NCI-H2171 (cell line): ENCODE measurements around the gene SRPK3.

Experiments used
- DNase-seq: peaks from one replicate; lab custom pipeline; 2025; lab: John Stamatoyannopoulos, UW

Gene SRPK3

GRCh38 chrX:153771415-153772315, 9.2 kb upstream of the SRPK3 start:
- DNase-seq, result no peak

DNA sequence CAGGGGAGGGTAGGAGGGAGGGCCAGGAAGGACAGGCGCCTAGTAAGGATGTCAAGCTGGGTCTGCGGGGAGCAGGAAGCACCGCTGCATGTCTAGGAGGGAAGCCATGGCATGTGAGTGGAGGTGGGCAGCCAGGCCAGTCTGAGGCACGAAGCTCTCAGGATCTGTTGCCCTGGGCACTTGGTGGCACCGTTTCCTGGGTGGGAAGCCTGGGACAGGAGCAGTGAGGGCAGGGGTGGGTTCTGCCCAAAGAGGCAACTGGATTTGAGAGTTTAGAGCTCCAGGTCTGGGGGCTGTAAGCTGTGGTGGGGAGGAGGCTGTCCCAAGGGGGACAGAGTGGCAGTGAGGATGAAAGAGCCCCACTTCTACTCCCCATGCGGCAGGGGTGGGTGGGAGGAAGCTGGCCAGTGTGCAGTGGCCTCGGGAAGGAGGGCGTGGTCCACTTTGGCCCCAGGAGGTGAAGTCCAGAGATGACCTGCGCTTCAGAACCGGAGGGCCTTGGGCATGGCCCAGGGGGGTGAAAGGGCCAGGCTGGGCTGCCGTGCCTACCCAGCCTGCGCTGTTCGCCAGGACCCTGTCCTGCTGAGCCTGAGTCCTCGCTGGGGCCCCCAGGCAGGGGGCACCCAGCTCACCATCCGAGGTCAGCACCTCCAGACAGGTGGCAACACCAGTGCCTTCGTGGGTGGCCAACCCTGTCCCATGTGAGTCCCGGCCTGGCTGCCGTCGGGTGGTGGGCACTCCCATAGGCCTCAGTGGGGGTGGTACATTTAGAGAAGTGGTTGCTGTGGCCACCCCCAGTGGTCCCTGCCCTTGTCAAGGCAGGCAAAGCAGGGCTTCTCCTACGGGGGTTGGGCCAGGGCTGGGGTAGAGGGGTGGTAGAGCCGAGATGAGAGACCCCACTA, 8.3 kb upstream of the SRPK3 start:
- DNase-seq, result no peak

DNA sequence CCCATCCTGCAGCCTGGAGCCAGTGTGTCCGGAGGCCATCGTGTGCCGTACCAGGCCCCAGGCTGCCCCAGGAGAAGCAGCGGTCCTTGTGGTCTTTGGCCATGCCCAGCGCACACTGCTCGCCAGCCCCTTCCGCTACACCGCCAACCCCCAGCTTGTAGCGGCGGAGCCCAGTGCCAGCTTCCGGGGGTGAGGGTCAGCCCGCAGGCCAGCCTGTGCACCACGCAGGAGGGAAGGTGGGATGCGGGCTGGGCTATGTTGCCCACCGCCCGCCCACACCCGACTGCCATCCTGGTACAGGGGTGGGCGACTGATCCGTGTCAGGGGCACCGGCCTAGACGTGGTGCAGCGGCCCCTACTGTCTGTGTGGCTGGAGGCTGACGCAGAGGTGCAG, 7.6 kb upstream of the SRPK3 start:
- no peak for DNase-seq

DNA sequence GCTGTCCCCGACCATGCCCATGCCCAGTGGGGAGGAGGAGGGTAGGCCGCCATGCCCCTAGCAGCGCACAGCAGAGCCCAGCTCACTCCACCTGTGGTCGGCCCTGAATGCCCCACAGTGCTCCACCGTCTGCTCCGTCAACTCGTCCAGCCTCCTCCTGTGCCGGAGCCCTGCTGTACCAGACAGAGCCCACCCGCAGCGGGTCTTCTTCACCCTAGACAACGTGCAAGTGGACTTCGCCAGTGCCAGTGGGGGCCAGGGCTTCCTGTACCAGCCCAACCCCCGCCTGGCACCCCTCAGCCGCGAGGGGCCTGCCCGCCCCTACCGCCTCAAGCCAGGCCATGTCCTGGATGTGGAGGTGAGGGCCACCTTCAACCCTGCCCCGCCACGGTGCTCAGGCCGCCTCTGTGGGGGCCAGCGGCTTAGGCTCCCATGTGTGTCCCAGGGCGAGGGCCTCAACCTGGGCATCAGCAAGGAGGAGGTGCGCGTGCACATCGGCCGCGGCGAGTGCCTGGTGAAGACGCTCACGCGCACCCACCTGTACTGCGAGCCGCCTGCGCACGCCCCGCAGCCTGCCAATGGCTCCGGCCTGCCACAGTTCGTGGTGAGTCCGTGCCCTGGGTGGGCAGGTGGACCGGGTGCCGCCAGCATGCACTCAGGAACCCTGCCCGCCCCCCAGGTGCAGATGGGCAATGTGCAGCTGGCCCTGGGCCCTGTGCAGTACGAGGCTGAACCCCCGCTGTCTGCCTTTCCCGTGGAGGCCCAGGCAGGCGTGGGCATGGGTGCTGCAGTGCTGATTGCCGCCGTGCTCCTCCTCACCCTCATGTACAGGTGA, 6.9 kb upstream of the SRPK3 start:
- no peak for DNase-seq

- no peak for DNase-seq
These were observed 6.1 kb upstream of the SRPK3 start for GRCh38 chrX:153774576-153775292.

GRCh38 chrX:153775293-153776119, 5.3 kb upstream of the SRPK3 start:
- no peak for DNase-seq

DNA sequence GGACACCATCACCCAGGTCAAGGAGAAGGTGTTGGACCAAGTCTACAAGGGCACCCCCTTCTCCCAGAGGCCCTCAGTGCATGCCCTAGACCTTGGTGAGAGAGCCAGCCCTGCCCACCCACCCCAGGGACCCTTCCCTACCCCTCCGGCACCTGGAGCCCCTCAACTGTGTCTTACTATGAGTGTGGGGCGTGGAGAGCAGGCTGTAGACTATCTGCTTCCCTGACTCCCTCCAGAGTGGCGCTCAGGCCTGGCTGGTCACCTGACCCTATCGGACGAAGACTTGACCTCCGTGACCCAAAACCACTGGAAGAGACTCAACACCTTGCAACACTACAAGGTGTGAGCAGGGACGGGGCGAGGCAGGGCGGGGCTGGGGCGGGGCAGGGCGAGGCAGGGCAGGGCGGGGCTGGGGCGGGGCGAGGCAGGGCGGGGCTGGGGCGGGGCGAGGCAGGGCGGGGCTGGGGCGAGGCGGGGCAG, 4.7 kb upstream of the SRPK3 start:
- DNase-seq, result no peak

DNA sequence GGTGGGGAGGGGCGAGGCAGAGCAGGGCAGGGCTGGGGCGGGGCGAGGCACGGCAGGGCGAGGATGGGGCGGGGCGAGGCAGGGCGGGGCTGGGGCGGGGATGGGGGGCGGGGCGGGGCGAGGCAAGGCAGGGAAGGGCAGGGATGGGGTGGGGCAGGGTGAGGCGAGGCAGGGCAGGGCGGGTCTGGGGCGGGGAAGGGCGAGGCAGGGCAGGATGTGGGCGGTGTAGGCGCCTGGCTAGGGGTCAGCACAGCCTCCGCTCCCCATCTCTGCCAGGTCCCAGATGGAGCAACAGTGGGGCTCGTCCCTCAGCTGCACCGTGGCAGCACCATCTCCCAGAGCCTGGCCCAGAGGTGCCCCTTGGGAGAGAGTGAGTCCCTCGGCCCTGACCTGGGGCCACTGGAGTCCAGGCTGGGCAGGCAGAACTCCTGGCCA, 4.2 kb upstream of the SRPK3 start:
- peak; percentile 37 for DNase-seq

DNA sequence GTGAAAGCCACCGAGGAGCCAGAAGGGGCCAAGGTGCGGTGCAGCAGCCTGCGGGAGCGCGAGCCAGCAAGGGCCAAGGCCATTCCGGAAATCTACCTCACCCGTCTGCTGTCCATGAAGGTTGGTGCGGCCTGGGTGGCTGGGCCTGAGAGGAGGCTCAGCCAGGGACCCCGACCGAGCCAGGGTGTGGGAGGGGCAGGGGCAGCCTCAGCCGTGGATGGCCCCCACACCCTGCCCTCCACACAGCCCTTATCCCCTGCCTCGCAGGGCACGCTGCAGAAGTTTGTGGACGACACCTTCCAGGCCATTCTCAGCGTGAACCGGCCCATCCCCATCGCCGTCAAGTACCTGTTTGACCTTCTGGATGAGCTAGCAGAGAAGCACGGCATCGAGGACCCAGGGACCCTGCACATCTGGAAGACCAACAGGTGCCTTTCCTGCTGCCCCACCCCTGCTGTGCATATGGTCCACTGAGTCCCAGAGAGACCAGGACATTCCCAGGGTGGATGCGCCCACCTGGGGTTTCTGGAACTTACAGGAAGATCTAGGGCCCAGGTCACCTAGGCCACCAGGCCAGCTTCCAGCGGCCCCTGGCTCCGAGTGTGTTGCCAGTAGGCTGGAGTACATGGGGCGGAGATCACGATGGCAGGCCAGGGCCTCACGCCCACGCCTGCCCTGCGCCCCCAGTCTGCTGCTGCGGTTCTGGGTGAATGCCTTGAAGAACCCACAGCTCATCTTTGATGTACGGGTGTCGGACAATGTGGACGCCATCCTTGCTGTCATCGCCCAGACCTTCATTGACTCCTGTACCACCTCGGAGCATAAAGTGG, 3.4 kb upstream of the SRPK3 start:
- no peak for DNase-seq

- no peak for DNase-seq
These were observed 2.7 kb upstream of the SRPK3 start for GRCh38 chrX:153778181-153778580.

DNA sequence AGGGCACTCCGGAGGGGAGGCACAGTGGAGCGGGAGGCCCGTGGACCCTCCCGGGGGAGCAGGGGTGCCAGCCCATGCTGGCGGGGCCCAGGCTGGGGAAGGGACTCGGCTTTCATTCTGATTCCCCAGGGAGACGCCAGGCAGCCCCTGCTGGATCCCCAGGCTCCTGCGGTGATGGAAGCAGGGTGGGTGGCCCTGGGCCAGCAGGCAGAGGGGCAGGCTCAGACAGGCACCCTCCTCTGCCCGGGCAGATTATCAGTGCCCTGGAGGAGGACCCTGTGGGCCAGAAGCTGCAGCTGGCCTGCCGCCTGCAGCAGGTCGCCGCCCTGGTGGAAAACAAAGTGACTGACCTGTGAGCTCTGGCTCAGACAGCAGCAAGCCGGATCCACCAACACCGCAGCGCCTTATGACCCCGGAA, 2.1 kb upstream of the SRPK3 start:
- DNase-seq, result peak; percentile 66

GRCh38 chrX:153779891-153780677, 757 bp upstream of the SRPK3 start:
- DNase-seq, result no peak

- peak; percentile 53 for DNase-seq
These were observed 697 bp downstream of the SRPK3 start for GRCh38 chrX:153781428-153782047.

DNA sequence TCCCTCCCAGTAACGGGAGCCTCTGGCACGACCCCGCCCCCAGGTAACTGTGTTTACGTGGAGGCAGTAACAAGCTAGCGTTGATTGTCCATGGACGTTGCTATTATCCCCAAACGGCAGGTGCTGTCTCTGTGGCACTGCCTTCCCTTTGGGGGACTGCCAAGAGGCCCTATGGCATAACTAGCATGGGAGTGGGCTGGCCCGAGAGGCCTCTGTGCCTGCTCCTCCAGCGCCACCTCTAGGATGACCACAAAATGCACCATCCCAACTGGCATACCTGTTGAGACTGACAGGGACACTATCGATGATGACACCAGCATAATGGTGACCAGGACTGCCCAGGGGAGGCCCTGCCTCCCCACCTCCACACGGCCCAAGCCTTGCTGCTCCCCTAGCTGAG, 1.5 kb downstream of the SRPK3 start:
- DNase-seq, result no peak

DNA sequence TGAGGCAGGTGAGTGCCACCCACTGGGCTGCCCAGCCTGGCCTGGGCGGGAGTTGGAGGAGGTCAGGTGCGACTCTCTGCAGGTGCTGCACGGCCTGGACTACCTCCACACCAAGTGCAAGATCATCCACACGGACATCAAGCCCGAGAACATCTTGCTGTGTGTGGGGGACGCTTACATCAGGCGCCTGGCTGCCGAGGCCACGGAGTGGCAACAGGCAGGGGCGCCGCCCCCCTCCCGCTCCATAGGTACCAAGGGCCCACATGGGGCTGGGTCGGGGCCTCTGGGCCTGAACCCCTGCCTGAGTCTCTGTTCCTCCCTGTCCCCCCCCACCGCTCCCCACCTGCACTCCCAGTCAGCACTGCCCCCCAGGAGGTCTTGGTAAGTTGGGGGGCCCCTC, 2.0 kb downstream of the SRPK3 start:
- DNase-seq, result no peak

GRCh38 chrX:153783378-153784013, 2.7 kb downstream of the SRPK3 start:
- no peak for DNase-seq

GRCh38 chrX:153784325-153784967, 3.6 kb downstream of the SRPK3 start:
- DNase-seq, result no peak
